Cardiac fibroblast (primary cell): Measurements from ENCODE around the gene BDP1.
"Not testable (repeated sequence)": the region's sequence is repeated elsewhere in the genome, so short reads cannot be mapped to it uniquely, and the experiment has no call there.

Experiments used
- DNase-seq, 2 donors: peaks; one replicate each; pipeline versions ENCODE4 v3.0.0 to v3.0.0-alpha.2; 2010; ENCODE audit warnings: low read depth in 2 of 2
- H3K4me3 ChIP-seq, 2 donors: replicated peaks in 1 of 2; 1 replicate in 1 of 2; 2 replicates in 1 of 2; pipeline ENCODE4 v1.5.1; 2011; ENCODE audit warnings: low read depth in 2 of 2, low read length in 2 of 2, mild to moderate bottlenecking in 2 of 2, moderate library complexity in 1 of 2
- CTCF ChIP-seq: IDR thresholded peaks from one replicate; pipeline ENCODE4 v1.5.1; 2011; ENCODE audit warnings: low read depth, mild to moderate bottlenecking, low read length, inconsistent platforms

The BDP1 gene

GRCh38 chr5:71455427-71456361 lies at the start of gene BDP1:
Gene BDP1, plus strand, starts transcription at chr5:71455651. Its CDS starts 227 bp downstream, at chr5:71455878.
- peak within 1 kb of the TSS; percentile 90 to 98 for H3K4me3 ChIP-seq
- peak; percentile 42 for TF ChIP-seq CTCF
- peak; percentile 94 to 95 for DNase-seq

- H3K4me3 ChIP-seq, DNase-seq: not testable (repeated sequence)
Observed at GRCh38 chr5:71410088-71410487, 45.4 kb upstream of the BDP1 start.

- DNase-seq, H3K4me3 ChIP-seq: not testable (repeated sequence)
Observed at GRCh38 chr5:71415626-71416025, 39.8 kb upstream of the BDP1 start.

DNA sequence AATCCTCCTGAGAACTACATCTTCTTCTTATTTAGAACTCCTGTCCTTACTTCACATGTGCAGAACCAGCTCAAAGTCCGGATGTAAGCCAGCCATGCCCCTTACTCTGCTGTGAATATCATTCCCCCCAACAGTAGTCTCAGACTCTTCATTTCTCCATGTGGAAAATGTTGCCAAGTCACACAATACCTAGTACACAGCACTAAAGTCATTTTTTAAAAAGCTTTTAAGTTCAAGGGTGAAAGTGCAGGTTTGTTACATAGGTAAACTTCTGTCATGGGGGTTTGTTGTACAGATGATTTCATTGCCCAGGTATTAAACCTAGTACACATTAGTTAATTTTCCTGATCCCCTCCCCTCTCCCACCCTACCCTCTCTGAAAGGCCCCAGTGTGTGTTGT lies 37.4 kb upstream of the BDP1 start:
- H3K4me3 ChIP-seq, DNase-seq: not testable (repeated sequence)

DNA sequence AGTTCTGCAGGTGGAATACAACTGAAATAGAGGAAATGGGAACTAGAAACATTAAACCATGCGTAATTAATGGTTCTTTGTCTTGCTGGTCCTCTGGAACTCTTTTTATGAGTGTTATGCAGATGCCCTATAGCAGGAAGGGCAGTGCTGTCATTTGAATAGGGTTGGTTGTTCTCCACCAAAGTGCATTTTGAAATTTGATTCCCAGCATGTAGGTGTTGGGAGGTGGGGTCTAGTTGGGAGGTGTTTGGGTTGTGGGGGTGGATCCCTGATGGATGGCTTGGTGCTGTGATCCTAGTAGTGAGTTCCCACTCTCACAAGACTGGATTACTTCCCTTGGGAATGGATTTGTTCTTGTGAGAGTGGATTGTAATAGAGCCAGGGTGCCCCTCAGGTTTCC lies 34.2 kb upstream of the BDP1 start:
- not testable (repeated sequence) for H3K4me3 ChIP-seq, DNase-seq

- not testable (repeated sequence) for H3K4me3 ChIP-seq, DNase-seq
Observed at GRCh38 chr5:71423896-71424295, 31.6 kb upstream of the BDP1 start.

GRCh38 chr5:71426686-71427474 lies 28.6 kb upstream of the BDP1 start:
- not testable (repeated sequence) for H3K4me3 ChIP-seq
- peak in 1 of 2 donors; percentile 2 for DNase-seq

DNA sequence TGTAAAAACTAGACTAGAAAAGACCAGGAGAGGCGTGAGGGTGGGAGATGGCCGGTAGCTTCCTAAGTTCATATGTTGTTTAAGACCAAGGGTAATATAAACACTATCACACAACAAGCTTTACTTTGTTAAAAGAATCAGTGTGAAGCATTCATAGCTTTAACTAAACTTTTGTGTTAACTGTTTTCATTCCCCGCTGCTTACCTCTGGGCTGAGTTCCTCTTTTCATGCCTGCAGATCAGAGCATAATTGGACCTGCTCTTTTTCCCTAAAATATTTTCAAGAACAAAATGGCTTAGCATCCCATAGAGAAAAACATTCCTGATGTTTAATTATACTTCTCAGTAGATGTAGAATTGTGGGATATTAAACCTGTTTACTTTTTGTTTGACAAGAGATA lies 23.0 kb upstream of the BDP1 start:
- DNase-seq, H3K4me3 ChIP-seq: not testable (repeated sequence)

DNA sequence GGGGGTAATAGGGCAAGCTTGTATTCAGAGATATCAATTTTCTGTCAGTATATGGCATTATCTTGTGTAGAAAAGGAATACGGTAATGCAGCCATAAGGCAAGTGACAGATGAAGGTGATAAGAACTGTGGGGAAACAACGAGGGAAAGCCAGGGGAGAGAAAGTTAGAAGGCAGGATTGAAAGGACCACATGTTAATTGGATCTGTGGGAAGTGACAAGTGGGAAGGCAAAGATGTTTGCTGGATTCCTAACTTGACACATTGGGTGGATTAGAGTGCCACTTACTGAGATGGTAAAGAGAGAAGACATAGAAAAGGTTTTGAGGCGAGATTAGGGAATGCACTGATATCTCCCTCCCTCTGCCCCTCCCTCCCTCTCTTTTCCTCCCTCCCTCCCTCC lies 20.6 kb upstream of the BDP1 start:
- not testable (repeated sequence) for DNase-seq, H3K4me3 ChIP-seq

DNA sequence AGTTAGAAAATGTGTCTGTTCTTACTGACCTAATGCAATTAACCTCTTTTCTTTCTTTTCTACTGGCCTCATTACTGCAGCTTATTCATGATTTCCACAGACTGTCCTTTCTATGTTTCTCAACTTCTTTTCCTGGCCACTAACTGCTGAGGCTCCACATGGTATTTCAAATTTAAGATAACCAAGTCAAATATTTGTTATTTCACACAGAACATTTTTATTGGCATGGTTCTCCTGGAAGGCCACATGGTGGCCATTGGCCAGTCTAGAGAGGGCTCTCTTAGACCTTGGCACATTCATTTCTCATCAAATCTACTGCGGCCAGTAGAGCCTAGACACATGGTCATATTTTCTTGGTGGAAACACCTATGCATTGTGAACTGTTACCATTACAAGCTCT lies 13.9 kb upstream of the BDP1 start:
- not testable (repeated sequence) for H3K4me3 ChIP-seq, DNase-seq

DNA sequence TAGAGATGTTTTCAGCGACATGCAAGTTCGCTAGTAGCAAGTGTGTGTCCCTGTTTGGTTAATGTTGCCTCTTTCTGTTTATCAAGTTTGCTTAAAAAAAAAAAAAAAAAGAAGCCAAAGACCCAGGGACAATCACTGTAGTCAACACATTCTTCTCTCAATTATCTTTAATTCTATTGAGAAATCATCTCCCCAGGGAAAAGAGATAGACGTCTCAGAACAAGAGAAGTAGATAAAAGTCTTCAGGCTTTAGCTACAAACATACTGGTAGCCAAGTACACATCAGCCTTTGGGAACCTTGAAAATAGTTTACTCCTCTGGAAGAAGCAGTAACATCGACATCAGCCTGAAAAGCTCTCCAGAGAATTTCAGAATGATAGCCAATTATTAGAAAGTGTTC lies 11.6 kb upstream of the BDP1 start:
- H3K4me3 ChIP-seq, DNase-seq: not testable (repeated sequence)

DNA sequence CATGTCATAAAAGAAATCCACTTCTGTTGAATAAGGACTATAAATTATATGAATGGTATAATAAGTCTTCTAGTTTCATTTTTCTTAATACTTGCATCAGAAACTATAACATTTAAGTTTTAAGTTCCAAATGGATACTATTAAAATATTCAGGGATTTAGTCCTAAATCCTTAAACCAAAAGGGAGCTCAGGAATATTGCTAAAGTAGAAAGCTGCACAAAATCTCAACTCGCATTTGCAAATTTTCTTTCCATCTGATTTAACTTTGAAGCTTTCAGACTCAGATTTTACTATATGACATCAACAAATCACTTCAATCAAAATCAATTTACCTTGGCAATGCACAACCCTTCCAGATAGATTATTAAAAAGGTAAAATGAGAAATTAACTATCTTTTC lies 10.4 kb upstream of the BDP1 start:
- H3K4me3 ChIP-seq, DNase-seq: not testable (repeated sequence)

GRCh38 chr5:71445523-71446152 lies 9.8 kb upstream of the BDP1 start:
- not testable (repeated sequence) for H3K4me3 ChIP-seq
- peak in 1 of 2 donors; percentile 9 for DNase-seq

GRCh38 chr5:71446540-71447216 lies 8.8 kb upstream of the BDP1 start:
- H3K4me3 ChIP-seq, DNase-seq: not testable (repeated sequence)
